WTC11 (cell line): ENCODE results near the gene USO1. TPM values are rescaled to one million over a fixed set of nuclear protein-coding genes. Genes with fewer than 3 reads are reported as not detected.

Source experiments
- ATAC-seq: fragments of 200-7000 bp; cut with Tn5 transposase; 2 replicates; pipeline ENCODE4 v1.10.0; 2021; ENCODE audit warnings: mild to moderate bottlenecking, moderate library complexity
- CTCF ChIA-PET: fragments of 300-600 bp; sonication (Branson Sonifier 250); formaldehyde crosslinking; loops from one replicate; lab custom pipeline; 2021; ENCODE audit warnings: antibody characterized with exemption; lab: Charles Lee
- POLR2A ChIA-PET: fragments of 350-600 bp; sonication (Branson Sonifier 250); formaldehyde crosslinking; loops from one replicate; lab custom pipeline; 2021; ENCODE audit warnings: antibody characterized with exemption; lab: Charles Lee
- DNase-seq: peaks from one replicate; pipeline ENCODE4 v3.0.0; 2021; ENCODE audit warnings: low spot score
- H3K27ac Mint-ChIP-seq: 2 replicates; pipeline ENCODE4 v1.8.0; 2021; ENCODE audit warnings: mixed read lengths
- H3K27me3 Mint-ChIP-seq: 2 replicates; pipeline ENCODE4 v1.8.0; 2021; ENCODE audit warnings: low read depth, mild to moderate bottlenecking, moderate library complexity, mixed read lengths
- H3K36me3 Mint-ChIP-seq: 2 replicates; pipeline ENCODE4 v1.8.0; 2021; ENCODE audit warnings: mixed read lengths
- H3K4me1 Mint-ChIP-seq: 2 replicates; pipeline ENCODE4 v1.8.0; 2022; ENCODE audit warnings: mixed read lengths
- H3K4me3 Mint-ChIP-seq: 2 replicates; pipeline ENCODE4 v1.8.0; 2021; ENCODE audit warnings: mild to moderate bottlenecking, moderate library complexity, mixed read lengths
- H3K9me3 Mint-ChIP-seq: 2 replicates; pipeline ENCODE4 v1.8.0; 2021; ENCODE audit warnings: mixed read lengths
- CBFB ChIP-seq: sonication (generic); formaldehyde crosslinking; IDR thresholded peaks from 2 replicates; pipeline ENCODE4 v1.8.1; 2022; ENCODE audit warnings: mild to moderate bottlenecking, low read depth, missing genetic modification reagents
- CREB1 ChIP-seq: sonication (generic); formaldehyde crosslinking; IDR thresholded peaks from 2 replicates; pipeline ENCODE4 v1.8.0; 2023; ENCODE audit warnings: mild to moderate bottlenecking, missing genetic modification reagents
- EMX1 ChIP-seq: fragments of 250-450 bp; sonication (Bioruptor Pico); IDR thresholded peaks from 2 replicates; pipeline ENCODE4 v1.8.0; 2021; ENCODE audit warnings: mild to moderate bottlenecking
- FOXJ3 ChIP-seq: sonication (generic); formaldehyde crosslinking; IDR thresholded peaks from 2 replicates; pipeline ENCODE4 v1.9.0; 2021; ENCODE audit warnings: missing genetic modification reagents, mild to moderate bottlenecking, borderline replicate concordance
- JUN ChIP-seq: sonication (generic); formaldehyde crosslinking; IDR thresholded peaks from 2 replicates; pipeline ENCODE4 v1.8.0; 2023; ENCODE audit warnings: mild to moderate bottlenecking, missing genetic modification reagents
- MXD4 ChIP-seq: fragments of 250-450 bp; sonication (Bioruptor Pico); IDR thresholded peaks from 2 replicates; pipeline ENCODE4 v1.8.0; 2021; ENCODE audit warnings: mild to moderate bottlenecking, moderate library complexity, borderline replicate concordance
- NFATC4 ChIP-seq: fragments of 250-450 bp; sonication (Bioruptor Pico); IDR thresholded peaks from 2 replicates; pipeline ENCODE4 v1.9.0; 2021; ENCODE audit warnings: mild to moderate bottlenecking
- OVOL2 ChIP-seq: fragments of 250-450 bp; sonication (Bioruptor Pico); IDR thresholded peaks from 2 replicates; pipeline ENCODE4 v1.9.0; 2021; ENCODE audit warnings: mild to moderate bottlenecking, borderline replicate concordance
- PRRX2 ChIP-seq: fragments of 250-450 bp; sonication (Bioruptor Pico); IDR thresholded peaks from 2 replicates; pipeline ENCODE4 v1.8.0; 2021; ENCODE audit warnings: mild to moderate bottlenecking
- RORB ChIP-seq: fragments of 250-450 bp; sonication (Bioruptor Pico); IDR thresholded peaks from 2 replicates; pipeline ENCODE4 v1.9.0; 2021; ENCODE audit warnings: mild to moderate bottlenecking
- ZNF671 ChIP-seq: fragments of 250-450 bp; sonication (Bioruptor Pico); IDR thresholded peaks from 2 replicates; pipeline ENCODE4 v1.8.0; 2021; ENCODE audit warnings: mild to moderate bottlenecking
- total RNA-seq: library from RNA; stranded (reverse); gene quantifications from 3 replicates; pipeline ENCODE4 v1.2.3, GENCODE V29; 2021
- TF ChIP-seq, protein P1 (sequence below): sonication (generic); formaldehyde crosslinking; IDR thresholded peaks from 2 replicates; pipeline ENCODE4 v1.8.1; 2023; ENCODE audit warnings: mild to moderate bottlenecking, missing genetic modification reagents, borderline replicate concordance
- TF ChIP-seq, protein P2 (sequence below): sonication (generic); formaldehyde crosslinking; IDR thresholded peaks from 2 replicates; pipeline ENCODE4 v1.8.1; 2023; ENCODE audit warnings: mild to moderate bottlenecking, missing genetic modification reagents
- TF ChIP-seq, protein P3 (sequence below): sonication (generic); formaldehyde crosslinking; IDR thresholded peaks from 2 replicates; pipeline ENCODE4 v1.8.1; 2022; ENCODE audit warnings: low read depth, missing genetic modification reagents, borderline replicate concordance
- TF ChIP-seq, protein P4 (sequence below): fragments of 250-450 bp; sonication (Bioruptor Pico); IDR thresholded peaks from 2 replicates; pipeline ENCODE4 v1.9.0; 2021; ENCODE audit warnings: mild to moderate bottlenecking
- TF ChIP-seq, protein P5 (sequence below): sonication (generic); formaldehyde crosslinking; IDR thresholded peaks from 2 replicates; pipeline ENCODE4 v1.8.1; 2023; ENCODE audit warnings: mild to moderate bottlenecking, moderate library complexity, missing genetic modification reagents
- TF ChIP-seq, protein P6 (sequence below): sonication (generic); formaldehyde crosslinking; IDR thresholded peaks from 2 replicates; pipeline ENCODE4 v1.8.0; 2023; ENCODE audit warnings: missing genetic modification reagents
- TF ChIP-seq, protein P7 (sequence below): sonication (generic); formaldehyde crosslinking; IDR thresholded peaks from 2 replicates; pipeline ENCODE4 v1.8.1; 2023; ENCODE audit warnings: mild to moderate bottlenecking, missing genetic modification reagents, moderate library complexity
- TF ChIP-seq, protein P8 (sequence below): sonication (generic); formaldehyde crosslinking; IDR thresholded peaks from 2 replicates; pipeline ENCODE4 v1.8.1; 2022; ENCODE audit warnings: missing genetic modification reagents, borderline replicate concordance

Gene USO1
- total RNA-seq, 1 experiment from 2014 or later: 162 TPM

DNA sequence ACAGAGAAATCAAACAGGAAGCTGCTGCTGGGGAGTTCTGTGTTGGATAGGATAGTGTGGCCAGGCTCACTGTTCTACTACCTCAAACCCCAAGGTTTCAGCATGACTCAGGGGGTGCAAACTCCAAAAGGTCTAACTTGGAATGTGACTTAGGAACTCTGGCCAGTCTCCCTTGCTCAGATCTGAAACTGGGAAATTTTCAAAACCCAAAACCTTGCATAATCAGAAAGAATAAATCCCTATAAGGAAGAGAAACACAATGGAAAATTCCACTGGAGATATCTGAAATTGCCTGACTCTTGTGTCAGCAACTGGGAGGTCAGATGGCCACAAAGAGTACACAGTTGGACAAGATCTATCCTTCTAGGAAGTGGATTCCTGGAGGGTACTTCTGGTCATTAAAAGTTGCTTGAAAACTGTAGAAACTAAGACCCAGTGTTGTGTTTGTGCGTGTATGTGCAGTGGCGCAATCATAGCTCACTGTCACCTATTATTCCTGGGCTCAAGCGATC lies 119.8 kb downstream of the USO1 start:
- ATAC-seq (no peak), DNase-seq (no peak)
- no peaks in the 10 kb centered on the region for H3K9me3 Mint-ChIP-seq
- H3K36me3 Mint-ChIP-seq: no peaks in the 10 kb centered on the region
- no peak overlapping the region for H3K4me3 Mint-ChIP-seq
- H3K4me1 Mint-ChIP-seq: peaks cover 24% of the 10 kb centered on the region
- TF ChIP-seq, protein P1, sequence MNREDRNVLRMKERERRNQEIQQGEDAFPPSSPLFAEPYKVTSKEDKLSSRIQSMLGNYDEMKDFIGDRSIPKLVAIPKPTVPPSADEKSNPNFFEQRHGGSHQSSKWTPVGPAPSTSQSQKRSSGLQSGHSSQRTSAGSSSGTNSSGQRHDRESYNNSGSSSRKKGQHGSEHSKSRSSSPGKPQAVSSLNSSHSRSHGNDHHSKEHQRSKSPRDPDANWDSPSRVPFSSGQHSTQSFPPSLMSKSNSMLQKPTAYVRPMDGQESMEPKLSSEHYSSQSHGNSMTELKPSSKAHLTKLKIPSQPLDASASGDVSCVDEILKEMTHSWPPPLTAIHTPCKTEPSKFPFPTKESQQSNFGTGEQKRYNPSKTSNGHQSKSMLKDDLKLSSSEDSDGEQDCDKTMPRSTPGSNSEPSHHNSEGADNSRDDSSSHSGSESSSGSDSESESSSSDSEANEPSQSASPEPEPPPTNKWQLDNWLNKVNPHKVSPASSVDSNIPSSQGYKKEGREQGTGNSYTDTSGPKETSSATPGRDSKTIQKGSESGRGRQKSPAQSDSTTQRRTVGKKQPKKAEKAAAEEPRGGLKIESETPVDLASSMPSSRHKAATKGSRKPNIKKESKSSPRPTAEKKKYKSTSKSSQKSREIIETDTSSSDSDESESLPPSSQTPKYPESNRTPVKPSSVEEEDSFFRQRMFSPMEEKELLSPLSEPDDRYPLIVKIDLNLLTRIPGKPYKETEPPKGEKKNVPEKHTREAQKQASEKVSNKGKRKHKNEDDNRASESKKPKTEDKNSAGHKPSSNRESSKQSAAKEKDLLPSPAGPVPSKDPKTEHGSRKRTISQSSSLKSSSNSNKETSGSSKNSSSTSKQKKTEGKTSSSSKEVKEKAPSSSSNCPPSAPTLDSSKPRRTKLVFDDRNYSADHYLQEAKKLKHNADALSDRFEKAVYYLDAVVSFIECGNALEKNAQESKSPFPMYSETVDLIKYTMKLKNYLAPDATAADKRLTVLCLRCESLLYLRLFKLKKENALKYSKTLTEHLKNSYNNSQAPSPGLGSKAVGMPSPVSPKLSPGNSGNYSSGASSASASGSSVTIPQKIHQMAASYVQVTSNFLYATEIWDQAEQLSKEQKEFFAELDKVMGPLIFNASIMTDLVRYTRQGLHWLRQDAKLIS (CRISPR knock-in tag): no peak
- no peak for TF ChIP-seq CBFB (CRISPR knock-in tag)
- TF ChIP-seq, protein P2, sequence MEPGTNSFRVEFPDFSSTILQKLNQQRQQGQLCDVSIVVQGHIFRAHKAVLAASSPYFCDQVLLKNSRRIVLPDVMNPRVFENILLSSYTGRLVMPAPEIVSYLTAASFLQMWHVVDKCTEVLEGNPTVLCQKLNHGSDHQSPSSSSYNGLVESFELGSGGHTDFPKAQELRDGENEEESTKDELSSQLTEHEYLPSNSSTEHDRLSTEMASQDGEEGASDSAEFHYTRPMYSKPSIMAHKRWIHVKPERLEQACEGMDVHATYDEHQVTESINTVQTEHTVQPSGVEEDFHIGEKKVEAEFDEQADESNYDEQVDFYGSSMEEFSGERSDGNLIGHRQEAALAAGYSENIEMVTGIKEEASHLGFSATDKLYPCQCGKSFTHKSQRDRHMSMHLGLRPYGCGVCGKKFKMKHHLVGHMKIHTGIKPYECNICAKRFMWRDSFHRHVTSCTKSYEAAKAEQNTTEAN (CRISPR knock-in tag): no peak
- TF ChIP-seq, protein P3, sequence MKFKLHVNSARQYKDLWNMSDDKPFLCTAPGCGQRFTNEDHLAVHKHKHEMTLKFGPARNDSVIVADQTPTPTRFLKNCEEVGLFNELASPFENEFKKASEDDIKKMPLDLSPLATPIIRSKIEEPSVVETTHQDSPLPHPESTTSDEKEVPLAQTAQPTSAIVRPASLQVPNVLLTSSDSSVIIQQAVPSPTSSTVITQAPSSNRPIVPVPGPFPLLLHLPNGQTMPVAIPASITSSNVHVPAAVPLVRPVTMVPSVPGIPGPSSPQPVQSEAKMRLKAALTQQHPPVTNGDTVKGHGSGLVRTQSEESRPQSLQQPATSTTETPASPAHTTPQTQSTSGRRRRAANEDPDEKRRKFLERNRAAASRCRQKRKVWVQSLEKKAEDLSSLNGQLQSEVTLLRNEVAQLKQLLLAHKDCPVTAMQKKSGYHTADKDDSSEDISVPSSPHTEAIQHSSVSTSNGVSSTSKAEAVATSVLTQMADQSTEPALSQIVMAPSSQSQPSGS (CRISPR knock-in tag): no peak
- TF ChIP-seq, protein P4, sequence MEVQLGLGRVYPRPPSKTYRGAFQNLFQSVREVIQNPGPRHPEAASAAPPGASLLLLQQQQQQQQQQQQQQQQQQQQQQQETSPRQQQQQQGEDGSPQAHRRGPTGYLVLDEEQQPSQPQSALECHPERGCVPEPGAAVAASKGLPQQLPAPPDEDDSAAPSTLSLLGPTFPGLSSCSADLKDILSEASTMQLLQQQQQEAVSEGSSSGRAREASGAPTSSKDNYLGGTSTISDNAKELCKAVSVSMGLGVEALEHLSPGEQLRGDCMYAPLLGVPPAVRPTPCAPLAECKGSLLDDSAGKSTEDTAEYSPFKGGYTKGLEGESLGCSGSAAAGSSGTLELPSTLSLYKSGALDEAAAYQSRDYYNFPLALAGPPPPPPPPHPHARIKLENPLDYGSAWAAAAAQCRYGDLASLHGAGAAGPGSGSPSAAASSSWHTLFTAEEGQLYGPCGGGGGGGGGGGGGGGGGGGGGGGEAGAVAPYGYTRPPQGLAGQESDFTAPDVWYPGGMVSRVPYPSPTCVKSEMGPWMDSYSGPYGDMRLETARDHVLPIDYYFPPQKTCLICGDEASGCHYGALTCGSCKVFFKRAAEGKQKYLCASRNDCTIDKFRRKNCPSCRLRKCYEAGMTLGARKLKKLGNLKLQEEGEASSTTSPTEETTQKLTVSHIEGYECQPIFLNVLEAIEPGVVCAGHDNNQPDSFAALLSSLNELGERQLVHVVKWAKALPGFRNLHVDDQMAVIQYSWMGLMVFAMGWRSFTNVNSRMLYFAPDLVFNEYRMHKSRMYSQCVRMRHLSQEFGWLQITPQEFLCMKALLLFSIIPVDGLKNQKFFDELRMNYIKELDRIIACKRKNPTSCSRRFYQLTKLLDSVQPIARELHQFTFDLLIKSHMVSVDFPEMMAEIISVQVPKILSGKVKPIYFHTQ (CRISPR knock-in tag): no peak
- no peak for TF ChIP-seq RORB (CRISPR knock-in tag)
- no peak for TF ChIP-seq NFATC4 (CRISPR knock-in tag)
- TF ChIP-seq, protein P5, sequence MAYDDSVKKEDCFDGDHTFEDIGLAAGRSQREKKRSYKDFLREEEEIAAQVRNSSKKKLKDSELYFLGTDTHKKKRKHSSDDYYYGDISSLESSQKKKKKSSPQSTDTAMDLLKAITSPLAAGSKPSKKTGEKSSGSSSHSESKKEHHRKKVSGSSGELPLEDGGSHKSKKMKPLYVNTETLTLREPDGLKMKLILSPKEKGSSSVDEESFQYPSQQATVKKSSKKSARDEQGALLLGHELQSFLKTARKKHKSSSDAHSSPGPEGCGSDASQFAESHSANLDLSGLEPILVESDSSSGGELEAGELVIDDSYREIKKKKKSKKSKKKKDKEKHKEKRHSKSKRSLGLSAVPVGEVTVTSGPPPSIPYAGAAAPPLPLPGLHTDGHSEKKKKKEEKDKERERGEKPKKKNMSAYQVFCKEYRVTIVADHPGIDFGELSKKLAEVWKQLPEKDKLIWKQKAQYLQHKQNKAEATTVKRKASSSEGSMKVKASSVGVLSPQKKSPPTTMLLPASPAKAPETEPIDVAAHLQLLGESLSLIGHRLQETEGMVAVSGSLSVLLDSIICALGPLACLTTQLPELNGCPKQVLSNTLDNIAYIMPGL (CRISPR knock-in tag): no peak
- TF ChIP-seq PRRX2 (CRISPR knock-in tag): no peak
- TF ChIP-seq CREB1 (CRISPR knock-in tag): no peak
- no peak for TF ChIP-seq ZNF671
- TF ChIP-seq MXD4 (CRISPR knock-in tag): no peak
- ChIA-PET CTCF (interaction anchor here (1.1 kb wide), 1 partner anchor 52 kb away, joined by 3 read pairs; no protein-coding TSS in a partner anchor), POLR2A (no interaction called here)
- H3K27ac Mint-ChIP-seq: no peak overlapping the region
- no peaks in the 10 kb centered on the region for H3K27me3 Mint-ChIP-seq

DNA sequence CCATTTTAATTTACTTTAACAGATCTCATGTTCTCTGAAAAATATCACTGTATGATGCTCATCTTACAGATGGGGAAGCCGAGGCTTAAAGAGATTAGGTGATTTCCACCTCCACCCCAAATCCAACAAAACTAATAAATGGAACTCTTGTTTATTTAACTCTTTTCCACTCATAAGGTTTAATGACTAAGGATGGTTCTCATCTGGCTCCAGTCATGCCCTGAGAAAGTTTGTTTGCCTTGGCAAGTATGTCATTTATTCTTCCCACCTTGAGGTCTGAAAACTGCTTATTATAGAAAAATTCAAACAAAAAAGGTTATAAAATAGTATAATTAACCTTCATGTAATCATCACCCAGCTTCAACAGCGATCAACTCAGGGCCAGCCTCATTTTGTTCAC lies 121.6 kb downstream of the USO1 start:
- Mint-ChIP-seq H3K4me1 (peaks cover 31% of the 10 kb centered on the region), H3K27me3 (no peaks in the 10 kb centered on the region), H3K36me3 (no peaks in the 10 kb centered on the region), H3K27ac (no peak overlapping the region), H3K9me3 (no peaks in the 10 kb centered on the region), H3K4me3 (no peak overlapping the region)
- POLR2A ChIA-PET: no interaction called here
- DNase-seq (no peak), ATAC-seq (no peak)
- CTCF ChIA-PET: interaction anchor here (0.6 to 1.1 kb wide), 2 partner anchors 50 to 70 kb away, joined by 3 read pairs; no protein-coding TSS in a partner anchor
- TF ChIP-seq JUN (CRISPR knock-in tag) (no peak), EMX1 (CRISPR knock-in tag) (no peak), OVOL2 (CRISPR knock-in tag) (no peak), FOXJ3 (no peak)
- TF ChIP-seq, protein P6, sequence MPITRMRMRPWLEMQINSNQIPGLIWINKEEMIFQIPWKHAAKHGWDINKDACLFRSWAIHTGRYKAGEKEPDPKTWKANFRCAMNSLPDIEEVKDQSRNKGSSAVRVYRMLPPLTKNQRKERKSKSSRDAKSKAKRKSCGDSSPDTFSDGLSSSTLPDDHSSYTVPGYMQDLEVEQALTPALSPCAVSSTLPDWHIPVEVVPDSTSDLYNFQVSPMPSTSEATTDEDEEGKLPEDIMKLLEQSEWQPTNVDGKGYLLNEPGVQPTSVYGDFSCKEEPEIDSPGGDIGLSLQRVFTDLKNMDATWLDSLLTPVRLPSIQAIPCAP: no peak
- TF ChIP-seq, protein P7, sequence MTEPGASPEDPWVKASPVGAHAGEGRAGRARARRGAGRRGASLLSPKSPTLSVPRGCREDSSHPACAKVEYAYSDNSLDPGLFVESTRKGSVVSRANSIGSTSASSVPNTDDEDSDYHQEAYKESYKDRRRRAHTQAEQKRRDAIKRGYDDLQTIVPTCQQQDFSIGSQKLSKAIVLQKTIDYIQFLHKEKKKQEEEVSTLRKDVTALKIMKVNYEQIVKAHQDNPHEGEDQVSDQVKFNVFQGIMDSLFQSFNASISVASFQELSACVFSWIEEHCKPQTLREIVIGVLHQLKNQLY: no peak
- TF ChIP-seq, protein P8, sequence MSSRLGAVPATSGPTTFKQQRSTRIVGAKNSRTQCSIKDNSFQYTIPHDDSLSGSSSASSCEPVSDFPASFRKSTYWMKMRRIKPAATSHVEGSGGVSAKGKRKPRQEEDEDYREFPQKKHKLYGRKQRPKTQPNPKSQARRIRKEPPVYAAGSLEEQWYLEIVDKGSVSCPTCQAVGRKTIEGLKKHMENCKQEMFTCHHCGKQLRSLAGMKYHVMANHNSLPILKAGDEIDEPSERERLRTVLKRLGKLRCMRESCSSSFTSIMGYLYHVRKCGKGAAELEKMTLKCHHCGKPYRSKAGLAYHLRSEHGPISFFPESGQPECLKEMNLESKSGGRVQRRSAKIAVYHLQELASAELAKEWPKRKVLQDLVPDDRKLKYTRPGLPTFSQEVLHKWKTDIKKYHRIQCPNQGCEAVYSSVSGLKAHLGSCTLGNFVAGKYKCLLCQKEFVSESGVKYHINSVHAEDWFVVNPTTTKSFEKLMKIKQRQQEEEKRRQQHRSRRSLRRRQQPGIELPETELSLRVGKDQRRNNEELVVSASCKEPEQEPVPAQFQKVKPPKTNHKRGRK (CRISPR knock-in tag): no peak
